Measurements from ENCODE around the gene MYO9B.

The MYO9B gene, protein sequence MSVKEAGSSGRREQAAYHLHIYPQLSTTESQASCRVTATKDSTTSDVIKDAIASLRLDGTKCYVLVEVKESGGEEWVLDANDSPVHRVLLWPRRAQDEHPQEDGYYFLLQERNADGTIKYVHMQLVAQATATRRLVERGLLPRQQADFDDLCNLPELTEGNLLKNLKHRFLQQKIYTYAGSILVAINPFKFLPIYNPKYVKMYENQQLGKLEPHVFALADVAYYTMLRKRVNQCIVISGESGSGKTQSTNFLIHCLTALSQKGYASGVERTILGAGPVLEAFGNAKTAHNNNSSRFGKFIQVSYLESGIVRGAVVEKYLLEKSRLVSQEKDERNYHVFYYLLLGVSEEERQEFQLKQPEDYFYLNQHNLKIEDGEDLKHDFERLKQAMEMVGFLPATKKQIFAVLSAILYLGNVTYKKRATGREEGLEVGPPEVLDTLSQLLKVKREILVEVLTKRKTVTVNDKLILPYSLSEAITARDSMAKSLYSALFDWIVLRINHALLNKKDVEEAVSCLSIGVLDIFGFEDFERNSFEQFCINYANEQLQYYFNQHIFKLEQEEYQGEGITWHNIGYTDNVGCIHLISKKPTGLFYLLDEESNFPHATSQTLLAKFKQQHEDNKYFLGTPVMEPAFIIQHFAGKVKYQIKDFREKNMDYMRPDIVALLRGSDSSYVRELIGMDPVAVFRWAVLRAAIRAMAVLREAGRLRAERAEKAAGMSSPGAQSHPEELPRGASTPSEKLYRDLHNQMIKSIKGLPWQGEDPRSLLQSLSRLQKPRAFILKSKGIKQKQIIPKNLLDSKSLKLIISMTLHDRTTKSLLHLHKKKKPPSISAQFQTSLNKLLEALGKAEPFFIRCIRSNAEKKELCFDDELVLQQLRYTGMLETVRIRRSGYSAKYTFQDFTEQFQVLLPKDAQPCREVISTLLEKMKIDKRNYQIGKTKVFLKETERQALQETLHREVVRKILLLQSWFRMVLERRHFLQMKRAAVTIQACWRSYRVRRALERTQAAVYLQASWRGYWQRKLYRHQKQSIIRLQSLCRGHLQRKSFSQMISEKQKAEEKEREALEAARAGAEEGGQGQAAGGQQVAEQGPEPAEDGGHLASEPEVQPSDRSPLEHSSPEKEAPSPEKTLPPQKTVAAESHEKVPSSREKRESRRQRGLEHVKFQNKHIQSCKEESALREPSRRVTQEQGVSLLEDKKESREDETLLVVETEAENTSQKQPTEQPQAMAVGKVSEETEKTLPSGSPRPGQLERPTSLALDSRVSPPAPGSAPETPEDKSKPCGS (N-terminal part only)

DNA sequence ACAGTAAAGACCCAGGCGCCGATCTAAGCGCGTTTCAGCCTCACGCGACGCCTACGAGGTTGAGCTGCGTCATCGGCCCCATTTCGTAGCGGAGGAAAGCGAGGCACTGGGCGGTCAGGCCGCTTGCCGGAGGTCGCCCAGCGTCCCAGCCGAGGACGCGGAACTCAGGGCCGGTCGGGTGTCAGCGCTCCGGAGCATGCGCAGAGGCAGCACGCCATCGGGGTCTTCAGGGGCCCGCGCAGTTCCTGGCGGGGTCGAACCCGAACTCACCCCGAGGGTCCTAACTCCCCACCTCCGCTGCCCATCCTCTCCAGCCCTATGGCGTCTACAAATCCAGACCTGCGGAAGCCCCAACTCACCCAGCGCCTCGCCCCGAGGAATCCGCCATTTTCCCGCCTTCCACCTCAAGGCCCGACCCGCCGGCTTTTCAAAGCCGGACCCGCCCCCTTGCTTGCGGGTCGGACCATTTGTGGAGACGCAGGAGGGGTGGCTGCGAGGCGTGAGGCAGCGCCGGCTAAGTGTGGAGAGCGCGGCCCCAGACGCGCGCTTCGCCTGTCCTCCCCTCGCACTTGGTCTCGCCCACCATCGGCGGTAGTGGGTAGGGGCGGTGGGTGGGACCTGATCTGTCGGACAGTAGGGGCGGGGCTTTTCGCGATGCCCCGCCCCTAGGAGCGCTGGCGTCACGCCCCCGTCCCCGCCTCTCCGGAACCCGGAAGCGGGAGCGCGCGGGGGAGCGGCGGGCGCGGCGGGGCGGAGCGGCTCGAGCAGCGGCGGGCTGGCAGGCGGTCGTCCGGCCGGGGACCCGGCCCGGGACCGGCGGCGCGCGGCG is at the start of gene MYO9B, which contains the start of gene HAUS8:
MYO9B (plus strand) TSS at position 743 of the 829 bp plus-strand sequence. CDS start 25,941 bp downstream, outside the sequence.
HAUS8 (minus strand) TSS at position 418 of the 829 bp plus-strand sequence; CDS start at position 388, 30 bp downstream.
- DNase-seq = peak; percentile 98

DNA sequence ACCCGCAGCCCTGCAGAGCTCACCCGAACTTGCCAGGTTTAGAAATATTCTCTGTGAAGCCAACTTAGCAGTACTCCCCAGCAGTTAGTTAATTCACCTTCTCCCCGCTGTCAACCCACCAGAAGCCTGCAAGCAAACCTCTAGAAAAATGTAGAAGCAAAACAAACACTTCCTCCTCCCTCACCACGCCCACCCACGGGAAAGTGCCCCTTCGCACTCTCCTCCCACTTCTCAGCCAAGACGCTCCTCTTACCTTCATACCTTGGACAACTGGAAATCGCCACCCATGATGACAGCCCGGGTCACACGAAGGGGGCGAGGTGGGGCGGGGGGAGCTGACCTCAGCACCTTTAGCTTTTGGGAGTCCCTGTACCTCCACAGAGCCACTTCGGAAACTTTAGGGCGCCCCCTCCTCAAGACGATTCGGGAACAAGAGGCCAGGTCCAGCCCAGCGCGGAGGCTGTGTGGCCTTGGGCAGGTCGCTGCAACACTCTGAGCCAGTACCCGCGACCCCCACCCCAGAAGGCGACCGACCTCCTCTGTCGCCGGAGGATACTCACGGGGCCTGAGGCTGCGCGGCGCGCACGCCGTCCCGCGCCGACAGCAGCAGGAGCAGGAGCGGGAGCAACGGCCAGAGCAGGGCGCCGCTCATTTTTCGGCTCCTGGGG is 49.5 kb upstream of the MYO9B start:
- no peak for DNase-seq

DNA sequence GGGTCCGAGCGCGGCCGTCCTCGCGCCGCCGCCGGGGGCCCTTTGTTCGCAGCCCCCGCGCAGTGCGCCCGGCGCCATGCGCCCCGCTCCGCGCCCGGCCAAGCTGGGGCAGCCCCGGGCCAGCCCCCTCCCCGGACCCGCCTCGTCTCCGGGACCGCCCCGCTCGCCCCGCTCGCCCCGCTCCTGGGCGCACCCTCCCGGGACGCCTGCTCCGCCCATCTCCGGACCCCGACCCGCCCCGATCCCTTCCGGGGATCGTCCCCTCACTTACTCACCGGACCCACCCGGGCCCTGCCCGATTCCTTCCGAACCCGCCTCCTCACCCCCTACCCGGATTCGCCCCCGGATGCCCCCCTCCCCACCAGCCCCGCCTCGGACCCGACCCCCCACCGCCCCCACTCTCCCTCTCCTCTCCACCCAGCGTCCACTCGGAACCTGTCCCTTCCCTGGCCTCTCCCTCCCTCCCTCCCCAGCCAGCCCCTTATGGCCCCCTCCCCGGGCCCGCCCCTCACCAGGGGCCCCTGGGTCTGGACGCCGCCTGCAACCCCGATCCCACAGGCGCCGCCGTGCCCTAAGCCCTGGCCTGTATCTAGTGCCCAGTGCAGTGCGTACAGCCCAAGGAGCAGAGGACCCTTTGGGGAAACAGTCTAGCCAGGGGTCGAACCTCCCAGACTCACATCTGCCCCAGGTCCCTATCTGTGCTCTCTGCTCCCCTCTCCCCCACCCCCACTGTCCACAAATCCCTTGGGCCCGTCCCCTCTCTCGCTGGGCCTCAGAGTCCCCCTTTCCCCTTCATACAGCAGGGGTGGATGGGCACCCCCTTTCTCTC is 48.7 kb upstream of the MYO9B start, which contains the start of gene CPAMD8:
CPAMD8 (minus strand) TSS at position 105 of the 829 bp plus-strand sequence. CDS start 168 bp downstream, outside the sequence.
- DNase-seq = no peak

DNA sequence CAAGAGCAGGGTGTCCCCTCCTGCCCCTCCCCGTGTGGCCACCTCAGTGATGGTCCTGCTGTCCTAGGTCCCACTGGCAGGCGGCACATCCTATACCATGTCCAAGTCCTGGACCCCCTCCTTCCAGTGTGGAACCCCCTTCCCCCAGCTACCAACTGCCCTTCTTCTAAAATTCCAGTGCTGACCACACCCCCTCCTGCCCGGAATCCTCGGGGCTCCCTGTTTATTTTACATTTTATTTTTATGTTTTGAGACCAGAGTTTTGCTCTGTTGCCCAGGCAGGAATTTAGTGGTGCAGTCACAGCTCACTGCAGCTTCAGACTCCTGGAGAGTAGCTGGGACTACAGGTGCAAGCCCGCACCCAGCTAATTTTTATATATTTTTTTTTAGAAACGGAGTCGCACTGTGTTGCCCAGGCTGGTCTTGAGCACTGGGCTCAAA is 48.0 kb upstream of the MYO9B start:
- DNase-seq = no peak

DNA sequence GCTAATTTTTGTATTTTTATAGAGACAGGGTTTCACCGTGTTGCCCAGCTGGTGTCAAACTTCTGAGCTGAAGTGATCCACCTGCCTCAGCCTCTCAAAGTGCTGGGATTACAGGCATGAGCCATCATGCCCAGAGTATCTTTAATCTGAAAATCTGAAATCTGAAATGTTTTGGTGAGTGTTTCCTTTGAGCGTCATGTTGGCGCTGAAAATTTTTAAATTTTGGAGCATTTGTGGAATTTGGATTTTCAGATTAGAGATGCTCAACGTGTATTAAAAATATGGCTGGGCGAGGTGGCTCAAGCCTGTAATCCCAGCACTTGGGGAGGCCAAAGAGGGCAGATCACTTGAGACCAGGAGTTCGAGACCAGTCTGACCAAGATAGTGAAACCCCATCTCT is 43.8 kb upstream of the MYO9B start:
- DNase-seq = no peak

DNA sequence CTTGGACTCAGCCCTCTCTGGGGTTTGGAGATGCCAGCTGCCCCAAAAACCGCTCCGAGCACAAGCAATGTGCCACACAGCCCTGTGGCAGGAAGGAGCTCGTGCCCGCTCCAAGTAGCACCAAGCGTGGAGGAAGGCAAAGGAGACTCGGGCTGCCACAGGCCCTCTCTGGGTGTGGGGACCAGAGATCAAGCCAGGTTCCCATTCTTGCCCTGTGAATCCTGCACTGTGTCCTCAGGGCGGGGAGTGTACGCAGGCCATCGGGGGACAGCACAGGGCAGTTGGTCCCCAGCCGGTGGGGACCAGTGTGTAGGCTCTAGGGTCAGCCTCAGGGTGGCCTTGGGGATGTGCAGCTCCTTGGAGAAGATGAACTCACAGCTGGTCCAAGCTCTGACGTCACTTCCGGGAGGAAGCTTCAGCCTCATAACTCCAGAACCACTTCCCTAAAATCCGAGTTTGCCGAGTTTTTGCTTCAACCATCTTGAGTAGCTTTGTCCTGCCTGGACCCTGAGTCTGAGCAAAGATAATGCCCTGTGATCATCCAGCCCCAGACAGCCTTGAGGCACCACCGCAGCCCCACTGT is 39.6 kb upstream of the MYO9B start:
- no peak for DNase-seq

DNA sequence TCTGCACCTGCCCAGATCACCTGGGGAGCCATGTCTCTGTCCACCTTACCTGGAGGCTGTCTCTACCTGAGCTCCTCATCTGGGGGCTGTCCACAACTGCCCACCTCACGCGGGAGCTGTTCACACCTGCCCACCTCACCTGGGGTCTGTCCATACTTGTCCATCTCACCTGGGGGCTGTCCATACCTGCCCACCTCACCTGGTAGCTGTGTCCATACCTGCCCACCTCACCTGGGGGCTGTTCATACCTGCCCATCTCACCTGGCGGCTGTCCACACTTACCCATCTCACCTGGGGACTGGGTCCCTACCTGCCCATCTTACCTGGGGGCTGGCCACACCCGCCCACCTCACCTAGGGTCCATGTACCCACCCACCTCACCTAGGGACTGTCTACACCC is 38.9 kb upstream of the MYO9B start:
- no peak for DNase-seq

DNA sequence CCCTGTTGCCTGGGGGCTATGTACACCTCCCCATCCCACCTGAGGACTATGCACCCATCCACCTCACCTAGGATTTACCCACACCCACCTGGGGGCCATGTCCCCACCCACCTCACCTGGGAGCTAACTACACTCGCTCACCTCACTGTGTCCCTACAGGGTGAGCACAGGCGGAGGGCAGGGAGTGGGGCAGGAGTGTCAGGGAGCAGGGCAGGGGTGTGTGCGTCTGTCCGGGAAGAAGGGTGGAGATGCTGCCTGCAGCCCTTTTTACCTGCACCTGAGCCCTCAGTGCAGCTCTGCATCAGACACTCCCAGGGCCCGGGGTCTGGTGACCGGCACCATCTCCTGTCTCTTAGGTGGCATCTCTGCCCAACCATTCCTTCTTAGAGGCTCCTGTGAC is 38.4 kb upstream of the MYO9B start:
- no peak for DNase-seq

DNA sequence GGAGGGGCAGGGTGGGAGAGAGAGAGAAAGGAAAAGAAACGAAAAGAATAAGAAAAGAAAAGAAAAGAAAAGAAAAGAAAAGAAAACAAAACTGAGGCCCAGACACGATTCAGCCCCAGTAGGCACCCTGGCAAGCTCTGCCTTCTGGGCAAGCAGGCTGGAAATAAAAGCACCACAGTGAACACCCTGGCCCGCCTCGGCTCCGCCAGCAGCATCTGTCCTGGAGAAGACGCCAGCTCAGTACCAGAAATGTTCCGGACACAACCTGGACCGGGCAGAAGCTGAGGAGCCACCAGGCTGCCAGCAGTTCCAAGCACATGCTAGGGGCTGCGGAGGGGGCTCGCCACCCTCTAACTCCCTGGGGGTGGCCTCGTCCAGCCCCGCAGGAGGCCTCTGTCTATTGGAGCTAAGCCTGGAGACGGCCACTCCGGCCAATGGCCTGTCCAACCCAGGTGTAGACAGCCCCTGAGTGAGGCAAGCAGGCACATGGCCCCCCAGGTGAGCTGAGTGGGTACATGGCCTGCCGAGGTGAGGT is 37.5 kb upstream of the MYO9B start:
- DNase-seq = no peak

DNA sequence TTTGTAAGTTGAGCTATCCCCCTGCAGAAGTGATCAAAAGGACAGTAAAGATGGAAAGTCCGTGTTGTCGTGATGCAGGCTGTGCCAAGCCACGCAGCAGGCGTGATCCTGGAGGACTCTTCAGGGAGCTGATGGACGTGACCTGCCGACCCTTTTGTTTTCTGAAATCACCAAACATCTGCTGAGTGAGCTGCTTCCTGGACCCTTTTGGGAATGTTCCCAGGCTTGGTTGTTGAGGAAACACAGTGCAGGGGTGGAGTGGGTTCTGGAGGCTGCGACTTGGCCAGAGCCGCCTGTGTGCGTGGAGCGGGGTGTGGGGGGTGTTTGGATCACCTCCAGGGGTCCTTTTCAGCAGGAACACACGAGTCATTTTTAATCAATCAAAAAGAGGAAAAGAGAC is 33.6 kb upstream of the MYO9B start:
- no peak for DNase-seq

DNA sequence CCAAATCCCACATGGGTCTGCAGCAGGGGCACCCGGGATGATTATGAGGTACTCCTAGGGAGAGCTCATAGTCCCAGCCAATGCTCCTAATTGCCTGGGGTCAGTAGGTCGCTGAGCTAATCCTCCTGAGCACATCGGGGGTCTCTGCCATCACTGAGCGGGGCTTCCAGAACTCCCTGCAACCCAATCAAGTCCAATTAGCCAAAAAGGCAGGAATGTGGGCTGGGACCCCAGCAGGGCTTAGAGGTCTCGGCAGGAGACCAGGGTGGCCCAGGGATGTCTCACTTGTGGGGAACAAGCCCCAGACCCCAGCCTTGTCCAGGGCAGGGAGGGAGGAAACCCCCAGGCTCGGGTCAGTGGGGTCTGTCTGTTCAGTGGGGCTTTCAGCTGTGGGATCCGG is 31.8 kb upstream of the MYO9B start:
- no peak for DNase-seq

DNA sequence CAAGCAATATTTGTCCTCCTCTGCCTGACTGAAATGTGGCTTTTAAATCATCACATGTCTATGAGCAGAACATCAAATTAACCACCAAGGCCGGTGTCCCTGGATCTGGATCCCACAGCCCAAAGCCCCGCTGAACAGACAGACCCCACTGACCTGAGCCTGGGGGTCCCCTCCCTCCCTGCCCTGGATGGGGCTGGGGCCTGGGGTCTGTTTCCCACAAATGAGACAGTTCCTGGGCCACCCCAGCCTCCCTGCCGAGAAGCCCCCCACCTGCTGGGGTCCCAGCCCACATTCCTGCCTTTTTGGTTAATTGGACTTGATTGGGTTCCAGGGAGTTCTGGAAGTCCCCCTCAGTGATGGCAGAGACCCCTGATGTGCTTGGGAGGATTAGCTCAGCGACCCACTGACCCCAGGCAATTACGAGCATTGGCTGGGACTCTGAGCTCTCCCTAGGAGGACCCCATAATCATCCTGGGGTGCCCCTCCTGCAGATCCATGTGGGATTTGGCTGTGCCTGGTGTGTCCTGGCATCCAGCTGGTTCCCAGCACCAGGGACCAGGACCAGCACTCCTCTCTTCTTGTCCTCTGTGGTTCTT is 29.6 kb upstream of the MYO9B start:
- DNase-seq = no peak

DNA sequence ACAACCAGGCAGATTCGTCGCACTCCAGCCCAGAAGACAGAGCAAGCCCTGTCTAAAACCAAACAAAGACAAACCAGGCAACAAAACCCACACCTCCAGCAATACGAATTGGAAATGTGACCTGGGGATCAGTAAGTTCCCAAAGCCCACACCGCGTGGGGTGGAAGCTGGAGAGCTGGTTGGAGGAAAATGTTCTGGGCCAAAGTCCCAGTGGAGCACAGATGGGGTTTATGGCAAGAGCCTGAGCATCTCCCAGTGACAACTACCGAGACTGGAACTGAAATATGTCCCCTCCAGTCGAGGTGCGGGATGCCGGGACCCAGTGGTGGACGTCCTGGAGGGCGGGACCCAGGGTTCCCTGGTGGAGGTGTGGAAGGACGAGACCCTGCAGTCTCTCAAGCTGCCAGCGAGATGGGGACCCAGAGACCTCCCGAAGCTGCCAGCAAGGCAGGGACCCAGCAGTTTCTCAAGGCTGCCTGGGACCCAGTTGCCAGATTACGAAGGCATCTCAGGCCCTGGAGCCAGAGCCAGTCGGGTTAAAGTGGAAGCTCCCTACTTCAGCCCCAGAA is 26.6 kb upstream of the MYO9B start:
- no peak for DNase-seq

DNA sequence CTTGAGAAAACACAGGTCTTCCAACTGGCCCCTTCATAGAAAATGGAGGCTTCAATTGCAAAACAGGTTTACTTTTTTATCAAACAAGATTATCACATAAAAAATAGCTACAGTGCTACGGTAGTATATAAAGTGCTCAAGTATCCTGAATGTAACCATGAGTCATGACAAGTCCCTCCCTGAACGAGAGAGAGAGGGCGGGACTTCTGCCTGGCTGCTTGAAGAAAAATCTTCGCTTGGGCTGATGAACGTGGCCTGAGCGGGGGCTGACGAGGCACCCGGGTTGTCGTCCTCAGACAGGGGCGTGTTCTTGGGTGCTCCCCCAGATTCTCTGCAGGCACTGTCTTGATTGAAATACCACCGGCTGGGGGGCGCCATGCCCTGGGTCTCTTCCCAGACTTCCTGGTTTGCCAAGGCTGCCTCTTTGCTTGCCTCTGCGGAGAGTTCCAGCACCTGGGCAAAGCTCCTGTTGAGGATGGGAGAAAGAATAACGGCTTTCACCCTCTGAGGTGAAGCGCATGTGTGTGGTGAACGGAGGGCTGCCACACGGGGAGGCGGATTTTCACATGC is 25.8 kb upstream of the MYO9B start:
- DNase-seq = no peak

DNA sequence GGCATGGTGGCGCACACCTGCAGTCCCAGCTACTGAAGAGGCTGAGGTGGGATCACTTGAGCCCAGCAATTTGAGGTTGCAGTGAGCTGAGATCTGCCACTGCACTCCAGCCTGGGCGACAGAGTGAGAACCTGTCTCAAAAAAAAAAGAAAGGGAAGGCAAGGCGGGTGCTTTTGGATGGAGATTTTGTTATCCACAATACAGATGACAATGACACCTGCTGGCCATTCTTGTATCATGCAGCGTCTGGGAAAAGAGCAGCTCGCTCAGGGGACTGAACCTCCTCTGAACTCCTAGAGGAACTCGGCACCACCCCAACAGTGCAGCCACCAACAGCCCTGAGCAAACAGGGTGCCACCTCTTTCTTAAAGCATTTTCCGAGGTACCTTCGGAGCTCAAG is 23.1 kb upstream of the MYO9B start:
- DNase-seq = peak; percentile 6

DNA sequence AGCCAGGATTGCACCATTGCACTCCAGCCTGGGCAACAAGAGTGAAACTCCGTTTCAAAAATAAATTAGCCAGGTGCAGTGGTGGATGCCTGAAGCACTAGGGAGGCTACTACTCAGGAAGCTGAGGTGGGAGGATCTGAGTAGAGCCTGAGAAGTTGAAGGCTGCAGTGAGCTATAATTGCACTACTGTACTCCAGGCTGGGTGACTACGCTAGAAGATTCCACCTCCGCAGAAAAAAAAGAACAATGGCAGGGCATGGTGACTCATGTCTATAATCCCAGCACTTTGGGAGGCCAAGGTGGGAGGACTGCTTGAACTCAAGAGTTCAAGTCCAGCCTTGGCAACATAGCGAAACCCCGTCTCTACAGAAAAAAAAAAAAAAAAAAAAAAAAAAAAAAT is 20.8 kb upstream of the MYO9B start:
- DNase-seq = no peak

DNA sequence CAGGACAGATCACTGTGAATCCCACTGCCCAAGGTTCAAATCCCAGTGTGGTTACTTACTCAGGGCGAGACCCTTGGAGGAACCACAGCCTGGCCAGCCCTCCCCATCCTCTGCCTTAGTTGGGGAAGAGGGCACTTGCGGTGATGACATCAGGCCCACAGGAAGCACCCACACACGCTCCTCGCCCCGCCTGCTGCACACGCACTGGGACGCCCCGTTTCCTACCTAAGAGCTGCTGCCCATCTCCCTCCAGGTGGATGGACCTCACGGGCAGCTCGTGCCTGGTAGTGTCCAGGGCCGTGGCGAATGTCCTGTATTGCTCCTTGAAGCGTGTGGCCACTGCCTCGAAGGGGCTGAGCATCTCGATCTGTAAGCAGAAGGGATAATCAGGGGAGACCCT is 19.9 kb upstream of the MYO9B start:
- DNase-seq = no peak

DNA sequence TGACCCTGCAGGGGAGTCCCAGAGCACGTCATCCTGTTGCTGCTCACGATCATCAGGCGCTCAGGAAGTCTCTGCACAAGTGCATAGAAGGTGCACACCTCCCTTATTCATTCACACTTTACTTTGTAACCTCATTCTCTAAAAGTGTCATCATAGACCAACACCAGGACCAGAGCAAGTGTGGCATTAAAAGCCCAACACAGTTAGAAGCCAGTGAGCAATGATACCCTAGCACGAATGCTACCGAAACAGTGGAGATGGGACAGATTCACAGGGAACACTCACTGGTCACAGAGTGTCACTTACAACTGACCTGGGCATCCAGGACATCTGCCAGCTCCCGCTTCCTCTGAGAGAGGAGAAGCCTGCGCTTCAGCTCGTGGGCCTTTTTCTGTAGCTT is 17.3 kb upstream of the MYO9B start:
- no peak for DNase-seq

DNA sequence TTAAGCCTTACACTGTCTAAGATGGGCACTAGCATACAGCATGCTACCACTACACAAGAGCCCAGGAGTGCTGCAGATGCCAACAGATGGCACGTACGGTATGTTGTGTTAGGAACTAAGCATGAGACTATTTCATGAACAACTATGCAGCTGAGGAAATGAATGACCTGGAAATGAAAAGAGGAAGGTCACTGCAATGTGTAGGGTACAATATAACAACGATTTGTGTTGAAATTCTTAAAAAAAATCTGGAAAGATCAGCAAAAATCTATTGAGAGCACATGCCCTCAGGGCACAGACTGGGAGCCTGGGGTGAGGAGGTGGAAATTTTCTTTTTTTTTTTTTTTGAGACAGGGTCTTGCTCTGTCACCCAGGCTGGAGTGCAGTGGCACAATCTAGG is 14.8 kb upstream of the MYO9B start:
- no peak for DNase-seq

Measured in NCI-H774 (cell line).